B cell (primary cell): ENCODE measurements around the gene SHROOM2. TPM values are rescaled to one million over a fixed set of nuclear protein-coding genes. Genes with fewer than 3 reads are reported as not detected.

Source experiments
- ATAC-seq: fragments of 200-7000 bp; cut with Tn5 transposase; one replicate; pipeline ENCODE4 v1.10.0; 2021; ENCODE audit warnings: low read depth, mild to moderate bottlenecking, moderate number of reproducible peaks, moderate library complexity
- CTCF ChIA-PET: fragments of 350-600 bp; sonication (Branson Sonifier 250); formaldehyde crosslinking; loops from one replicate; lab custom pipeline; 2021; ENCODE audit warnings: antibody characterized with exemption, inconsistent platforms; lab: Charles Lee
- POLR2A ChIA-PET: fragments of 350-600 bp; sonication (Branson Sonifier 250); formaldehyde crosslinking; loops from one replicate; lab custom pipeline; 2021; ENCODE audit warnings: antibody characterized with exemption; lab: Charles Lee
- DNase-seq: peaks from one replicate; pipeline ENCODE4 v3.0.0; 2013
- H2AFZ ChIP-seq: 2 replicates; pipeline ENCODE4 v1.6.1; 2012; ENCODE audit warnings: mild to moderate bottlenecking, low read depth, low read length; ENCODE audit not compliant: insufficient read depth, poor library complexity, severe bottlenecking
- H3K27ac ChIP-seq, 2 donors: 1 replicate in 1 of 2; 2 replicates in 1 of 2; pipeline ENCODE4 v1.5.1; 2012 to 2013; ENCODE audit warnings: low read length in 2 of 2, mild to moderate bottlenecking in 2 of 2, moderate library complexity in 1 of 2
- H3K27me3 ChIP-seq, 4 experiments: fragments of 200-600 bp in 1 of 4; sonication (generic) in 1 of 4; replicated peaks in 1 of 4; 1 replicate in 2 of 4; 2 replicates in 2 of 4; pipeline versions ENCODE4 v1.6.1 to v1.7.0; 2013 to 2016; ENCODE audit warnings: low read length in 3 of 4, mild to moderate bottlenecking in 2 of 4, mixed read lengths in 1 of 4, moderate library complexity in 1 of 4; ENCODE audit not compliant: insufficient read depth in 4 of 4, control insufficient read depth in 3 of 4; ENCODE audit errors: control extremely low read depth in 1 of 4
- H3K36me3 ChIP-seq, 2 experiments: replicated peaks in 1 of 2; 1 replicate in 1 of 2; 2 replicates in 1 of 2; pipeline versions ENCODE4 v1.6.1 to v1.7.1; 2013; ENCODE audit warnings: low read length in 1 of 2; ENCODE audit not compliant: insufficient read depth in 2 of 2, control insufficient read depth in 1 of 2; ENCODE audit errors: control extremely low read depth in 1 of 2, extremely low read depth in 1 of 2
- H3K4me1 ChIP-seq, 2 donors: fragments of 200-600 bp in 1 of 2; sonication (generic) in 1 of 2; 1 replicate in 1 of 2; 2 replicates in 1 of 2; pipeline versions ENCODE4 v1.5.1 to v1.6.1; 2013 to 2017; ENCODE audit warnings: low read length in 2 of 2; ENCODE audit not compliant: control insufficient read depth in 2 of 2, insufficient read depth in 2 of 2
- H3K4me2 ChIP-seq: replicated peaks from 2 replicates; pipeline ENCODE3; 2012; ENCODE audit warnings: mild to moderate bottlenecking, low read depth, low read length; ENCODE audit not compliant: poor library complexity, severe bottlenecking
- H3K4me3 ChIP-seq, 5 experiments: fragments of 200-600 bp in 1 of 5; sonication (generic) in 1 of 5; 1 replicate in 3 of 5; 2 replicates in 2 of 5; pipeline versions ENCODE4 v1.5.1 to v1.7.0; 2011 to 2016; ENCODE audit warnings: low read length in 4 of 5, mild to moderate bottlenecking in 4 of 5, low read depth in 2 of 5, control low read depth in 1 of 5, moderate library complexity in 1 of 5; ENCODE audit not compliant: insufficient read depth in 1 of 5; ENCODE audit errors: control extremely low read depth in 1 of 5, extremely low read depth in 1 of 5
- H3K79me2 ChIP-seq: fragments of 200-600 bp; sonication (generic); one replicate; pipeline ENCODE4 v1.6.0; 2016; ENCODE audit warnings: low read length; ENCODE audit not compliant: control insufficient read depth, insufficient read depth
- H3K9ac ChIP-seq: fragments of 200-600 bp; sonication (generic); 2 replicates; pipeline ENCODE4 v1.6.1; 2017; ENCODE audit warnings: mild to moderate bottlenecking, low read length, moderate library complexity
- H3K9me3 ChIP-seq, 3 donors: one replicate each; pipeline versions ENCODE4 v1.6.1 to v1.7.1; 2013; ENCODE audit warnings: low read length in 2 of 3; ENCODE audit not compliant: control insufficient read depth in 2 of 3, insufficient read depth in 1 of 3; ENCODE audit errors: control extremely low read depth in 1 of 3
- H4K20me1 ChIP-seq: 2 replicates; pipeline ENCODE4 v1.6.0; 2012; ENCODE audit warnings: mild to moderate bottlenecking, low read length; ENCODE audit not compliant: insufficient read depth, control insufficient read depth, poor library complexity, severe bottlenecking
- H3K27ac Mint-ChIP-seq: one replicate; pipeline ENCODE4 v1.8.0; 2021; ENCODE audit warnings: mixed read lengths
- H3K27me3 Mint-ChIP-seq: one replicate; pipeline ENCODE4 v1.8.0; 2021; ENCODE audit warnings: mixed read lengths
- H3K4me1 Mint-ChIP-seq: one replicate; pipeline ENCODE4 v1.8.0; 2021; ENCODE audit warnings: mixed read lengths
- H3K4me3 Mint-ChIP-seq: one replicate; pipeline ENCODE4 v1.8.0; 2021; ENCODE audit warnings: mixed read lengths
- H3K9me3 Mint-ChIP-seq: one replicate; pipeline ENCODE4 v1.8.0; 2022; ENCODE audit warnings: mixed read lengths; ENCODE audit not compliant: insufficient read depth
- EZH2 ChIP-seq: IDR thresholded peaks from 2 replicates; pipeline ENCODE4 v1.6.1; 2012; ENCODE audit warnings: borderline replicate concordance, low read depth, mild to moderate bottlenecking, moderate library complexity, low read length; ENCODE audit not compliant: insufficient read depth, poor library complexity, severe bottlenecking
- WGBS: methylation state at CpG from one replicate; pipeline ENCODE4 v1.1.5; 2013; ENCODE audit warnings: missing lambda C conversion rate; ENCODE audit not compliant: insufficient coverage; 5-methylcytosine and 5-hydroxymethylcytosine counted together
- intact Hi-C: fragments of 100-400 bp; cut with micrococcal nuclease; formaldehyde crosslinking; loops from one replicate; pipeline ENCODE4 v1.10.0; 2022
- polyA plus RNA-seq: library from polyadenylated mRNA; depleted of rRNA; stranded (reverse); fragments of >200 nt; gene quantifications from 2 replicates; pipeline ENCODE4 v1.2.3, GENCODE V29; 2012
- total RNA-seq, 2 donors: library from RNA; stranded (reverse); fragments of 120-200 nt in 1 of 2; gene quantifications; 1 replicate in 1 of 2; 2 replicates in 1 of 2; pipeline versions ENCODE4 v1.2.3 to v1.2.4, GENCODE V29; 2013 to 2022
- TF ChIP-seq, protein P1 (sequence below): fragments of 200-600 bp; IDR thresholded peaks from one replicate; pipeline ENCODE4 v1.8.0; 2022; ENCODE audit warnings: antibody characterized with exemption, mild to moderate bottlenecking

The SHROOM2 gene
- total and polyA plus RNA-seq, 2 donors (not counting 1 experiment from before 2014, with no cell fraction given), result not detected

- Mint-ChIP-seq H3K4me1 (peaks cover 6% of the 10 kb centered on the region), H3K9me3 (no peaks in the 10 kb centered on the region), H3K27ac (no peak overlapping the region), H3K4me3 (no peak overlapping the region), H3K27me3 (peaks cover 3% of the 10 kb centered on the region)
- ChIA-PET POLR2A (no interaction called here), CTCF (no interaction called here)
- Histone ChIP-seq H3K27ac (no peak overlapping the region), H3K9ac (no peak overlapping the region), H2AFZ (peak overlapping the region; percentile 42), H3K9me3 (peaks cover 0 to 13% (median 0%) of the 10 kb centered on the region in 3 donors), H3K36me3 (no peaks in the 10 kb centered on the region), H3K4me3 (no peak overlapping the region), H3K4me2 (no peak overlapping the region), H3K27me3 (peaks cover 0 to 4% (median 2%) of the 10 kb centered on the region in 4 experiments), H3K4me1 (peaks cover 0 to 2% of the 10 kb centered on the region in 2 donors), H3K79me2 (no peaks in the 10 kb centered on the region), H4K20me1 (no peaks in the 10 kb centered on the region)
- intact Hi-C loops, result no loop called here
- TF ChIP-seq, protein P1, sequence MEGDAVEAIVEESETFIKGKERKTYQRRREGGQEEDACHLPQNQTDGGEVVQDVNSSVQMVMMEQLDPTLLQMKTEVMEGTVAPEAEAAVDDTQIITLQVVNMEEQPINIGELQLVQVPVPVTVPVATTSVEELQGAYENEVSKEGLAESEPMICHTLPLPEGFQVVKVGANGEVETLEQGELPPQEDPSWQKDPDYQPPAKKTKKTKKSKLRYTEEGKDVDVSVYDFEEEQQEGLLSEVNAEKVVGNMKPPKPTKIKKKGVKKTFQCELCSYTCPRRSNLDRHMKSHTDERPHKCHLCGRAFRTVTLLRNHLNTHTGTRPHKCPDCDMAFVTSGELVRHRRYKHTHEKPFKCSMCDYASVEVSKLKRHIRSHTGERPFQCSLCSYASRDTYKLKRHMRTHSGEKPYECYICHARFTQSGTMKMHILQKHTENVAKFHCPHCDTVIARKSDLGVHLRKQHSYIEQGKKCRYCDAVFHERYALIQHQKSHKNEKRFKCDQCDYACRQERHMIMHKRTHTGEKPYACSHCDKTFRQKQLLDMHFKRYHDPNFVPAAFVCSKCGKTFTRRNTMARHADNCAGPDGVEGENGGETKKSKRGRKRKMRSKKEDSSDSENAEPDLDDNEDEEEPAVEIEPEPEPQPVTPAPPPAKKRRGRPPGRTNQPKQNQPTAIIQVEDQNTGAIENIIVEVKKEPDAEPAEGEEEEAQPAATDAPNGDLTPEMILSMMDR, result no peak
- no peak for TF ChIP-seq EZH2
- no peak for ATAC-seq
- DNase-seq, result no peak
- WGBS, result 20% methylated on average over 3 of the region's 11 CpGs
Measured at GRCh38 chrX:9745417-9746115, 40.7 kb upstream of the SHROOM2 start.

DNA sequence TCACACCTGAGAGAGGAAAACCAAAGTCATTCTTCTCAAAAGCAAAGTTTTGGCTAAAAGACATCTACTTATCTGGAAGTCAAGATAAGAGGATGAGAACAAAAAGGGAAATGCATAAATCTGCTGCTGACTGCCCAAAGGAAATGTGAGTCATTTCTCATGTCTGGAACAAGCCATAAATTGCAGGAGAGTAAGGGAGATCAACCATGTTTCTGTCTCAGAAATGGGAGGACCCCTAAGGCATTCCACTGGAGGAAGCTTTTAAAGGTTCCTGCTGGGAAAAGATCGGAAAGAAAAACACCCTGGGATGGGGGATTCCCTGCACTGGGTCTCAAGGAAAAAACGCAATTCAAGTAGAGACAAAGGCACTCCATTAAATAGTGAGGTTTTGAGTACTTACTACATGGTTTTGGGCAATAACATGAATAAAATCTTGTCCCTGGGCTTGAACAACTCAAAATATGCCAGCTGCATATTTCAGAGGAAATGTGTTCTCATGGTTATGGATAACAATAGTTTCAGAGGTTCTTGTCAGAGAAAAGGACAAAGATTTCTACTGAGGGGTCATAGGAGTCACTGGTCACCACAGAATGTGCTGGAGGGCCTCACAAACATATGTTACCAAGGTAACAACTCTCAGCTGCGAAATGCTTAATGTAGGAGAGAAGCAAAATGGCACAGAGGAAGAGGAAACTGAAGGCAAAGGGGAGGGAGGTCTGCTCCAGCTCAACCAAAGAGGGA, 39.9 kb upstream of the SHROOM2 start:
- peaks cover 0 to 4% (median 2%) of the 10 kb centered on the region in 4 experiments for H3K27me3 ChIP-seq
- H3K27me3 Mint-ChIP-seq, result peaks cover 3% of the 10 kb centered on the region
- H2AFZ ChIP-seq, result no peak overlapping the region
- ChIA-PET POLR2A (interaction anchor here (0.7 kb wide), 1 partner anchor 185 kb away, joined by 9 read pairs; no protein-coding TSS in a partner anchor), CTCF (no interaction called here)
- intact Hi-C loops, result no loop called here
- no peak overlapping the region for H3K27ac Mint-ChIP-seq
- no peaks in the 10 kb centered on the region for H3K9me3 Mint-ChIP-seq
- DNase-seq, result no peak
- no peaks in the 10 kb centered on the region for H3K79me2 ChIP-seq
- H3K9ac ChIP-seq, result no peak overlapping the region
- no peaks in the 10 kb centered on the region for H3K36me3 ChIP-seq
- ATAC-seq, result no peak
- no peaks in the 10 kb centered on the region for H4K20me1 ChIP-seq
- no peak overlapping the region for H3K27ac ChIP-seq
- WGBS, result no CpG with 5 or more reads among the region's 3 CpGs
- no peak overlapping the region for H3K4me3 ChIP-seq
- H3K4me3 Mint-ChIP-seq, result no peak overlapping the region
- TF ChIP-seq EZH2, result no peak
- TF ChIP-seq, protein P1, result no peak
- peaks cover 6% of the 10 kb centered on the region for H3K4me1 Mint-ChIP-seq
- H3K4me2 ChIP-seq, result no peak overlapping the region
- H3K4me1 ChIP-seq, result peaks cover 0 to 2% of the 10 kb centered on the region in 2 donors
- peaks cover 0 to 13% (median 0%) of the 10 kb centered on the region in 3 donors for H3K9me3 ChIP-seq
